GM19043 (cell line): ENCODE data around the gene ZNF142.

Experiments
- ATAC-seq: cut with Tn5 transposase; IDR thresholded peaks from one replicate; pipeline ENCODE4 v1.9.1; 2021; ENCODE audit warnings: low read depth; ENCODE audit not compliant: unreplicated experiment

Gene ZNF142

GRCh38 chr2:218658671-218659257 lies 659 bp downstream of the ZNF142 start:
- peak; percentile 30 for ATAC-seq

GRCh38 chr2:218655751-218656150 lies 3.7 kb downstream of the ZNF142 start:
- no peak for ATAC-seq

- no peak for ATAC-seq
Observed at GRCh38 chr2:218648787-218649100, 10.7 kb downstream of the ZNF142 start.

- ATAC-seq, result no peak
Observed at GRCh38 chr2:218648088-218648786, 11.2 kb downstream of the ZNF142 start.

GRCh38 chr2:218645126-218645525 lies 14.3 kb downstream of the ZNF142 start:
- ATAC-seq, result peak; percentile 77

- ATAC-seq, result no peak
Observed at GRCh38 chr2:218644721-218645120, 14.7 kb downstream of the ZNF142 start.

GRCh38 chr2:218643751-218644310 lies 15.6 kb downstream of the ZNF142 start:
- no peak for ATAC-seq

GRCh38 chr2:218642786-218643185 lies 16.6 kb downstream of the ZNF142 start:
- no peak for ATAC-seq

- no peak for ATAC-seq
Observed at GRCh38 chr2:218642121-218642656, 17.2 kb downstream of the ZNF142 start.

- no peak for ATAC-seq
Observed at GRCh38 chr2:218638372-218638771, 21.1 kb downstream of the ZNF142 start.

- ATAC-seq, result no peak
Observed at GRCh38 chr2:218635719-218636118, 23.7 kb downstream of the ZNF142 start.

GRCh38 chr2:218631837-218632236 lies 27.6 kb downstream of the ZNF142 start:
- ATAC-seq, result no peak

GRCh38 chr2:218627939-218628338 lies 31.5 kb downstream of the ZNF142 start:
- no peak for ATAC-seq

- ATAC-seq, result no peak
Observed at GRCh38 chr2:218626369-218626768, 33.1 kb downstream of the ZNF142 start.

GRCh38 chr2:218623366-218623705 lies 36.1 kb downstream of the ZNF142 start:
- no peak for ATAC-seq

GRCh38 chr2:218622606-218623365 lies 36.6 kb downstream of the ZNF142 start:
- ATAC-seq, result no peak

- no peak for ATAC-seq
Observed at GRCh38 chr2:218621007-218621406, 38.4 kb downstream of the ZNF142 start.

- ATAC-seq, result no peak
Observed at GRCh38 chr2:218618102-218618860, 41.1 kb downstream of the ZNF142 start.

GRCh38 chr2:218615868-218616315 lies 43.5 kb downstream of the ZNF142 start:
- ATAC-seq, result no peak

GRCh38 chr2:218607436-218608115 lies 51.8 kb downstream of the ZNF142 start, which contains the start of gene PLCD4:
TSS of gene PLCD4 (plus strand) at chr2:218607899. CDS start at chr2:218615740, 7,841 bp downstream.
- no peak for ATAC-seq
